Lung (tissue), 12 donors: Measurements from ENCODE around the gene KYNU. TPM values are rescaled to one million over a fixed set of nuclear protein-coding genes. Genes with fewer than 3 reads are reported as not detected.
A peak's percentile ranks its signal among the peaks of the same experiment; 100 is the strongest.

Experiments
- ATAC-seq: fragments of 200-7000 bp; cut with Tn5 transposase; one replicate; pipeline ENCODE4 v1.9.1; 2020; ENCODE audit warnings: moderate number of reproducible peaks; ENCODE audit not compliant: insufficient read depth, low FRiP score
- DNase-seq, 3 donors: peaks; one replicate each; pipeline ENCODE4 v3.0.0-alpha.2; 2013 to 2017
- H3K27ac ChIP-seq, 2 donors: one replicate each; pipeline ENCODE4 v1.5.1; 2013; ENCODE audit warnings: mild to moderate bottlenecking in 2 of 2, moderate library complexity in 2 of 2, control low read depth in 1 of 2, inconsistent platforms in 1 of 2, low read depth in 1 of 2, low read length in 1 of 2
- H3K27me3 ChIP-seq, 3 donors: one replicate each; pipeline ENCODE4 v1.5.1; 2013; ENCODE audit warnings: low read length in 2 of 3; ENCODE audit not compliant: control insufficient read depth in 3 of 3, insufficient read depth in 3 of 3
- H3K36me3 ChIP-seq, 4 donors: one replicate each; pipeline ENCODE4 v1.5.1; 2013; ENCODE audit warnings: low read length in 4 of 4, mild to moderate bottlenecking in 1 of 4, moderate library complexity in 1 of 4; ENCODE audit not compliant: control insufficient read depth in 4 of 4, insufficient read depth in 4 of 4
- H3K4me1 ChIP-seq, 5 donors: one replicate each; pipeline ENCODE4 v1.5.1; 2013; ENCODE audit warnings: low read length in 5 of 5, mild to moderate bottlenecking in 2 of 5, moderate library complexity in 1 of 5; ENCODE audit not compliant: control insufficient read depth in 5 of 5, insufficient read depth in 5 of 5
- H3K4me3 ChIP-seq: one replicate; pipeline ENCODE4 v1.5.1; 2013; ENCODE audit warnings: mild to moderate bottlenecking, control low read depth, moderate library complexity
- H3K9ac ChIP-seq, 2 donors: one replicate each; pipeline ENCODE4 v1.5.1; 2013; ENCODE audit warnings: low read length in 2 of 2, control low read depth in 1 of 2; ENCODE audit not compliant: insufficient read depth in 1 of 2
- H3K9me3 ChIP-seq, 4 donors: one replicate each; pipeline ENCODE4 v1.5.1; 2013; ENCODE audit warnings: low read length in 3 of 4, mild to moderate bottlenecking in 1 of 4, moderate library complexity in 1 of 4; ENCODE audit not compliant: control insufficient read depth in 4 of 4, insufficient read depth in 3 of 4
- CTCF ChIP-seq: IDR thresholded peaks from 2 replicates; pipeline ENCODE4 v1.5.1; 2012; ENCODE audit warnings: mild to moderate bottlenecking; ENCODE audit errors: control extremely low read depth, extremely low read depth
- WGBS, 2 donors: extraction: QIAGEN DNeasy Blood & Tissue Kit; methylation state at CpG; one replicate each; pipeline ENCODE4 v1.1.7; 2013; 5-methylcytosine and 5-hydroxymethylcytosine counted together
- polyA plus RNA-seq, 2 donors: library from polyadenylated mRNA; stranded (reverse); fragments of 200-250 nt; gene quantifications; one replicate each; pipeline ENCODE4 v1.2.1, GENCODE V29; 2013
- total RNA-seq, 2 donors: library from RNA; depleted of rRNA in 1 of 2; stranded (reverse); fragments of >200 nt in 1 of 2; gene quantifications; one replicate each; pipeline ENCODE4 v1.2.1, GENCODE V29; 2014 to 2021
- donor health status: control.
- donor health status: control.
- donor health status: Bipolar disorder and iron deficiency.
- donor health status: healthy.
- donor health status: DM: yes; HTN: yes; CAD: no.

Gene KYNU
- total and polyA plus RNA-seq, 4 donors = 6.4 to 33.9 (median 17.1) TPM

- Histone ChIP-seq H3K27me3 (no peaks in the 10 kb centered on the region), H3K4me1 (peaks cover 0 to 12% (median 0%) of the 10 kb centered on the region in 5 donors), H3K4me3 (no peak overlapping the region), H3K9me3 (no peaks in the 10 kb centered on the region), H3K9ac (no peak overlapping the region), H3K36me3 (no peaks in the 10 kb centered on the region), H3K27ac (no peak overlapping the region)
- WGBS, 2 donors = 0 to 1% methylated on average over 1 of the region's 1 CpG
- ATAC-seq (no peak), DNase-seq (no peak)
- no peak for TF ChIP-seq CTCF
Measured at GRCh38 chr2:142981069-142981378, 103.6 kb downstream of the KYNU start.

DNA sequence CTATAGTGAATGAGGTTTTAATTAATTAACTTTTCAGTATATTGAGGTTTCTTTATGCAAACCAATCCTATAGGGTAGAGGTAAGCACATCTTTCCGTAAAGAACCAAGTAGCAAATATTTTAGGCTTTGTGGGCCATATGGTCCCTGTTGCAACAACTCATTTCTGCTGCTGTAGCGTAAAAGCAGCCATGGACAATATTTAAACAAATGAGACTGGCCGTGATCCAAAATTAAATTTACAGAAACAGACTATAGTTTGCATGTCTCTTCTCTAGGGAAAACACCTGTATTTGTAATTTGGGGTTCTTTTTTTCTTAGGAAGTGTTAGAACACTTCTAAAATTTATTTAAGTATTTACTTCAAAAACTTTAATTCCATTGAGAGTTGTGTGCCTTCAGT lies 104.3 kb downstream of the KYNU start:
- Histone ChIP-seq H3K4me1 (peaks cover 0 to 12% (median 0%) of the 10 kb centered on the region in 5 donors), H3K4me3 (no peak overlapping the region), H3K36me3 (no peaks in the 10 kb centered on the region), H3K9me3 (no peaks in the 10 kb centered on the region), H3K27ac (no peak overlapping the region), H3K27me3 (no peaks in the 10 kb centered on the region), H3K9ac (no peak overlapping the region)
- no peak for TF ChIP-seq CTCF
- ATAC-seq (no peak), DNase-seq (peak in 2 of 3 donors; percentile 55 to 70)
- WGBS, 2 donors = 75 to 82% methylated on average over 3 of the region's 3 CpGs

DNA sequence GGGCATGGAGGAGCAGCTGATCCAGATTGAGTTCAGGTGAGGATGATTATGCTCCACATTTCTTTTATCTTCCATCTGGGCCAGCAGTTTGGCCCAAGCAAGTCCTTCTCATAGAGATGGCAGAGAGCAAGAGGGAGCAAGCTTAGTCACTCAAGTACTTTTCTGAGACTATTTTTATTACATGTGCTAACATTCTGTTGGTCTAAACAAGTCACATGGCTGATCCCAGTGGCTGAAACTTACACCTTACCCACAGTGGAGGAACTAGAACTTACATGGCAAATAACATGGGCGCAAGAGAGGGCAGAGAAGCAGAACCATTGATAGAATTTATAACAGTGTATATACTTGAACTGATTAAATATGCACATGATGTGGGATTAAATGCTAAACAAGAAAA lies 105.7 kb downstream of the KYNU start:
- 92 to 100% methylated on average over 1 of the region's 1 CpG for whole genome bisulfite sequencing, 2 donors
- H3K4me3 ChIP-seq = no peak overlapping the region

More for the DNA sequence above, 105.7 kb downstream of the KYNU start:
- no peak overlapping the region for H3K27ac ChIP-seq
- ATAC-seq (no peak), DNase-seq (no peak)
- no peak overlapping the region for H3K9ac ChIP-seq
- no peak for TF ChIP-seq CTCF
- H3K36me3 ChIP-seq = no peaks in the 10 kb centered on the region
- H3K4me1 ChIP-seq = peaks cover 0 to 12% (median 0%) of the 10 kb centered on the region in 5 donors
- H3K27me3 ChIP-seq = no peaks in the 10 kb centered on the region
- H3K9me3 ChIP-seq = no peaks in the 10 kb centered on the region
